Keratinocyte (primary cell): Measurements from ENCODE around the gene FUT4. TPM values are rescaled to one million over a fixed set of nuclear protein-coding genes. Genes with fewer than 3 reads are reported as not detected.

Source experiments
- DNase-seq: peaks from one replicate; pipeline ENCODE4 v3.0.0-alpha.2; 2011; ENCODE audit warnings: low read depth, missing footprints, low spot score
- FAIRE-seq: peaks from 2 replicates; lab custom pipeline; 2011; peaks lifted over from hg19 to GRCh38; lab: Jason Lieb, UNC
- H2AFZ ChIP-seq: 2 replicates; pipeline ENCODE4 v1.6.0; 2012; ENCODE audit warnings: low read length, control low read depth, inconsistent platforms; ENCODE audit not compliant: control insufficient read depth
- H3K27ac ChIP-seq: 2 replicates; pipeline ENCODE4 v1.5.1; 2011; ENCODE audit warnings: low read length; ENCODE audit not compliant: control insufficient read depth, insufficient read depth
- H3K27me3 ChIP-seq: 3 replicates; pipeline ENCODE4 v1.6.0; 2011; ENCODE audit warnings: low read length; ENCODE audit not compliant: control insufficient read depth, insufficient read depth; ENCODE audit errors: extremely low read depth
- H3K36me3 ChIP-seq, 2 experiments: 2 replicates in 1 of 2; 3 replicates in 1 of 2; pipeline ENCODE4 v1.5.1; 2011; ENCODE audit warnings: low read length in 2 of 2, mild to moderate bottlenecking in 1 of 2; ENCODE audit not compliant: control insufficient read depth in 2 of 2, insufficient read depth in 2 of 2; ENCODE audit errors: extremely low read depth in 1 of 2
- H3K4me1 ChIP-seq: 3 replicates; pipeline ENCODE4 v1.5.1; 2011; ENCODE audit warnings: low read length; ENCODE audit not compliant: control insufficient read depth, insufficient read depth; ENCODE audit errors: extremely low read depth
- H3K4me2 ChIP-seq: 3 replicates; pipeline ENCODE4 v1.6.0; 2011; ENCODE audit warnings: low read depth, low read length; ENCODE audit not compliant: control insufficient read depth, insufficient read depth; ENCODE audit errors: extremely low read depth
- H3K4me3 ChIP-seq, 3 experiments: fragments of 200-600 bp in 1 of 3; sonication (generic) in 1 of 3; 2 replicates in 2 of 3; 3 replicates in 1 of 3; pipeline ENCODE4 v1.5.1; 2011 to 2016; ENCODE audit warnings: low read length in 3 of 3, mild to moderate bottlenecking in 3 of 3, control low read depth in 2 of 3, inconsistent platforms in 1 of 3, low read depth in 1 of 3, mixed read lengths in 1 of 3, mixed run types in 1 of 3, moderate library complexity in 1 of 3; ENCODE audit not compliant: control insufficient read depth in 2 of 3, insufficient read depth in 2 of 3; ENCODE audit errors: extremely low read depth in 1 of 3
- H3K79me2 ChIP-seq: 2 replicates; pipeline ENCODE4 v1.6.0; 2012; ENCODE audit warnings: low read length; ENCODE audit not compliant: control insufficient read depth, insufficient read depth
- H3K9ac ChIP-seq: 3 replicates; pipeline ENCODE4 v1.6.0; 2011; ENCODE audit warnings: low read length; ENCODE audit not compliant: control insufficient read depth, insufficient read depth; ENCODE audit errors: extremely low read depth
- H3K9me1 ChIP-seq: 3 replicates; pipeline ENCODE4 v1.6.0; 2011; ENCODE audit warnings: low read length; ENCODE audit not compliant: control insufficient read depth, insufficient read depth; ENCODE audit errors: extremely low read depth
- H3K9me3 ChIP-seq: 2 replicates; pipeline ENCODE4 v1.5.1; 2012; ENCODE audit warnings: low read depth, low read length; ENCODE audit not compliant: control insufficient read depth
- H4K20me1 ChIP-seq: 3 replicates; pipeline ENCODE4 v1.6.0; 2011; ENCODE audit warnings: low read length; ENCODE audit not compliant: control insufficient read depth, insufficient read depth; ENCODE audit errors: extremely low read depth
- EZH2 ChIP-seq: IDR thresholded peaks from one replicate; pipeline ENCODE4 v1.6.1; 2012; ENCODE audit warnings: inconsistent platforms, mild to moderate bottlenecking, low read length, moderate library complexity
- dilution Hi-C: fragments of 300-500 bp; cut with MboI; formaldehyde crosslinking; loops from one replicate; pipeline ENCODE4 v1.7.0; 2020; ENCODE audit warnings: low sequenced_read_pairs; ENCODE audit not compliant: extremely low pct_ligation_motif_present
- polyA plus RNA-seq, 5 experiments: library from polyadenylated mRNA; depleted of rRNA in 3 of 5; stranded (reverse) in 3 of 5; stranded (forward) in 1 of 5; unstranded in 1 of 5; fragments of >200 nt; gene quantifications; 1 replicate in 1 of 5; 2 replicates in 3 of 5; 3 replicates in 1 of 5; pipeline versions ENCODE4 v1.2.1 to v1.2.3, GENCODE V29; 2011 to 2012; ENCODE audit warnings: missing spikeins in 2 of 5, low read depth in 1 of 5, low replicate concordance in 1 of 5
- TF ChIP-seq, protein P1 (sequence below), 3 experiments: IDR thresholded peaks in 1 of 3; conservative IDR thresholded peaks in 1 of 3; optimal IDR thresholded peaks in 1 of 3; 2 replicates in 2 of 3; 3 replicates in 1 of 3; pipeline versions ENCODE3 to v1.5.1; 2011; ENCODE audit warnings: low read length in 3 of 3, mild to moderate bottlenecking in 3 of 3, moderate library complexity in 2 of 3, control low read depth in 1 of 3, inconsistent platforms in 1 of 3; ENCODE audit not compliant: insufficient read depth in 2 of 3; ENCODE audit errors: extremely low read depth in 1 of 3

FUT4 gene
- polyA plus RNA-seq, 1 donor (not counting 4 experiments of a cell fraction or from before 2014, with no cell fraction given), result 0.39 TPM

GRCh38 chr11:94525546-94526324 lies 18.0 kb upstream of the FUT4 start:
- dilution Hi-C loops, result no loop called here
- peak; percentile 81 for FAIRE-seq
- H3K9me3 ChIP-seq, result no peaks in the 10 kb centered on the region
- no peaks in the 10 kb centered on the region for H3K27me3 ChIP-seq
- DNase-seq, result no peak
- H3K4me3 ChIP-seq, result no peak overlapping the region
- H3K9ac ChIP-seq, result no peak overlapping the region
- TF ChIP-seq EZH2, result no peak
- TF ChIP-seq, protein P1, sequence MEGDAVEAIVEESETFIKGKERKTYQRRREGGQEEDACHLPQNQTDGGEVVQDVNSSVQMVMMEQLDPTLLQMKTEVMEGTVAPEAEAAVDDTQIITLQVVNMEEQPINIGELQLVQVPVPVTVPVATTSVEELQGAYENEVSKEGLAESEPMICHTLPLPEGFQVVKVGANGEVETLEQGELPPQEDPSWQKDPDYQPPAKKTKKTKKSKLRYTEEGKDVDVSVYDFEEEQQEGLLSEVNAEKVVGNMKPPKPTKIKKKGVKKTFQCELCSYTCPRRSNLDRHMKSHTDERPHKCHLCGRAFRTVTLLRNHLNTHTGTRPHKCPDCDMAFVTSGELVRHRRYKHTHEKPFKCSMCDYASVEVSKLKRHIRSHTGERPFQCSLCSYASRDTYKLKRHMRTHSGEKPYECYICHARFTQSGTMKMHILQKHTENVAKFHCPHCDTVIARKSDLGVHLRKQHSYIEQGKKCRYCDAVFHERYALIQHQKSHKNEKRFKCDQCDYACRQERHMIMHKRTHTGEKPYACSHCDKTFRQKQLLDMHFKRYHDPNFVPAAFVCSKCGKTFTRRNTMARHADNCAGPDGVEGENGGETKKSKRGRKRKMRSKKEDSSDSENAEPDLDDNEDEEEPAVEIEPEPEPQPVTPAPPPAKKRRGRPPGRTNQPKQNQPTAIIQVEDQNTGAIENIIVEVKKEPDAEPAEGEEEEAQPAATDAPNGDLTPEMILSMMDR (optimal IDR thresholded peaks at IDR 0.05 in 1 of 3, IDR thresholded peaks at IDR 0.05 in 1 of 3, conservative IDR thresholded peaks at IDR 0.05 in 1 of 3; ENCODE audit: extremely low read depth in 1 of 3, insufficient read depth in 2 of 3, low read length in 3 of 3), result no peak
- H4K20me1 ChIP-seq, result no peaks in the 10 kb centered on the region
- no peaks in the 10 kb centered on the region for H3K36me3 ChIP-seq
- H3K4me2 ChIP-seq, result peak overlapping the region; percentile 31
- no peak overlapping the region for H2AFZ ChIP-seq
- H3K4me1 ChIP-seq, result peaks cover 23% of the 10 kb centered on the region
- no peaks in the 10 kb centered on the region for H3K79me2 ChIP-seq
- H3K9me1 ChIP-seq, result no peaks in the 10 kb centered on the region
- no peak overlapping the region for H3K27ac ChIP-seq

GRCh38 chr11:94526645-94527438 lies 16.9 kb upstream of the FUT4 start:
- dilution Hi-C loops, result no loop called here
- no peaks in the 10 kb centered on the region for H3K27me3 ChIP-seq
- no peak for TF ChIP-seq EZH2
- TF ChIP-seq, protein P1 (optimal IDR thresholded peaks at IDR 0.05 in 1 of 3, IDR thresholded peaks at IDR 0.05 in 1 of 3, conservative IDR thresholded peaks at IDR 0.05 in 1 of 3; ENCODE audit: extremely low read depth in 1 of 3, insufficient read depth in 2 of 3, low read length in 3 of 3), result no peak
- H3K9me3 ChIP-seq, result no peaks in the 10 kb centered on the region
- H3K36me3 ChIP-seq, result no peaks in the 10 kb centered on the region
- H3K27ac ChIP-seq, result no peak overlapping the region
- DNase-seq, result no peak
- H4K20me1 ChIP-seq, result no peaks in the 10 kb centered on the region
- no peak overlapping the region for H3K9ac ChIP-seq
- peaks cover 23% of the 10 kb centered on the region for H3K4me1 ChIP-seq
- FAIRE-seq, result peak; percentile 73
- H2AFZ ChIP-seq, result no peak overlapping the region
- no peak overlapping the region for H3K4me3 ChIP-seq
- H3K9me1 ChIP-seq, result no peaks in the 10 kb centered on the region
- no peaks in the 10 kb centered on the region for H3K79me2 ChIP-seq
- no peak overlapping the region for H3K4me2 ChIP-seq
